VCaP (cell line): ENCODE measurements around the gene TSPAN32.
"Not testable (repeated sequence)": the region's sequence is repeated elsewhere in the genome, so short reads cannot be mapped to it uniquely, and the experiment has no call there.

Source experiments
- H3K27ac ChIP-seq: fragments of 450-650 bp; 2 replicates; pipeline ENCODE4 v1.5.1; 2017
- TF ChIP-seq, protein P1 (sequence below): fragments of 450-650 bp; conservative IDR thresholded peaks from 2 replicates; pipeline ENCODE4 v1.5.1; 2017; ENCODE audit warnings: mild to moderate bottlenecking, moderate library complexity

The TSPAN32 gene

DNA sequence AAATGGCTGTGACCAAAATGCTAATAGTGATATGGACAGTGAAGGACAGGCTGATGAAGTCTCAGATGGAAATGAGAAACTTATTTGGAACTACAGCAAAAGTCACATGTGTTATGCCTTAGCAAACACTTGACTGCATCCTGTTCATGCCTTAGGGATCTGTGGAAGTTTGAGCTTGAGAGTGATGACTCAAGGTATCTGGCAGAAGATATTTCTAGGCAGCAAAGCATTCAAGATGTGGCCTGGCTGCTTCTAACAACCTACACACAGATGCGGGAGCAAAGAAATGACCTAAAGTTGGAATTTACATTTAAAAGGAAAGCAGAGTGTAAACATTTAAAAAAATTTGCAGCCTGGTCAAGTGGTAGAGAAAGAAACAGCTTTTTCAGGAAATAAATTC is 47.2 kb downstream of the TSPAN32 start:
- H3K27ac ChIP-seq, result no peak overlapping the region
- TF ChIP-seq, protein P1, sequence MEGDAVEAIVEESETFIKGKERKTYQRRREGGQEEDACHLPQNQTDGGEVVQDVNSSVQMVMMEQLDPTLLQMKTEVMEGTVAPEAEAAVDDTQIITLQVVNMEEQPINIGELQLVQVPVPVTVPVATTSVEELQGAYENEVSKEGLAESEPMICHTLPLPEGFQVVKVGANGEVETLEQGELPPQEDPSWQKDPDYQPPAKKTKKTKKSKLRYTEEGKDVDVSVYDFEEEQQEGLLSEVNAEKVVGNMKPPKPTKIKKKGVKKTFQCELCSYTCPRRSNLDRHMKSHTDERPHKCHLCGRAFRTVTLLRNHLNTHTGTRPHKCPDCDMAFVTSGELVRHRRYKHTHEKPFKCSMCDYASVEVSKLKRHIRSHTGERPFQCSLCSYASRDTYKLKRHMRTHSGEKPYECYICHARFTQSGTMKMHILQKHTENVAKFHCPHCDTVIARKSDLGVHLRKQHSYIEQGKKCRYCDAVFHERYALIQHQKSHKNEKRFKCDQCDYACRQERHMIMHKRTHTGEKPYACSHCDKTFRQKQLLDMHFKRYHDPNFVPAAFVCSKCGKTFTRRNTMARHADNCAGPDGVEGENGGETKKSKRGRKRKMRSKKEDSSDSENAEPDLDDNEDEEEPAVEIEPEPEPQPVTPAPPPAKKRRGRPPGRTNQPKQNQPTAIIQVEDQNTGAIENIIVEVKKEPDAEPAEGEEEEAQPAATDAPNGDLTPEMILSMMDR, result no peak

GRCh38 chr11:2351701-2352100 is 49.9 kb downstream of the TSPAN32 start:
- TF ChIP-seq, protein P1, result no peak
- no peak overlapping the region for H3K27ac ChIP-seq

- H3K27ac ChIP-seq, result no peak overlapping the region
- TF ChIP-seq, protein P1, result no peak
Observed at GRCh38 chr11:2352420-2352819, 50.6 kb downstream of the TSPAN32 start.

- H3K27ac ChIP-seq, result no peak overlapping the region
- TF ChIP-seq, protein P1, result no peak
Observed at GRCh38 chr11:2355000-2355644, 53.3 kb downstream of the TSPAN32 start.

- TF ChIP-seq, protein P1, result no peak
- H3K27ac ChIP-seq, result no peak overlapping the region
Observed at GRCh38 chr11:2357246-2357645, 55.4 kb downstream of the TSPAN32 start.

DNA sequence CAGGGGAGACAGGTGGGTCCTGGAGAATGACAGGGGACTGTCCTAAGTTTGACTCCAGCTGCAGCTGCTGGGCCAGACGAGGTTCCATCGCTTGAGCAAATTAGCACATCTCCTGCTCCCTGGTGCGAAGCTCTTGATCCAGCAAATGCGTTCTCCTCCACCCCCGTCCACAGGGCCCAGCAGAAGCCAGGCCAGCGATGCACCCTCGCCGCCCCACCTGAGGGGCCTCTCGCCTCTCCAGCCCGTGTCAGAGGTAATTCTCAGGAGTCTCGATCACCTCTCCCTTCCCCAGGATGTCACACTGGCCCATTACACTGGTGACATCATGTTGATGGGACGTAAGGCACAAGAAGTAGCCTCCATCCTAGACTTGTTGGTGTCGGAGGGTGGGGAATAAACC is 55.8 kb downstream of the TSPAN32 start:
- not testable (repeated sequence) for H3K27ac ChIP-seq

DNA sequence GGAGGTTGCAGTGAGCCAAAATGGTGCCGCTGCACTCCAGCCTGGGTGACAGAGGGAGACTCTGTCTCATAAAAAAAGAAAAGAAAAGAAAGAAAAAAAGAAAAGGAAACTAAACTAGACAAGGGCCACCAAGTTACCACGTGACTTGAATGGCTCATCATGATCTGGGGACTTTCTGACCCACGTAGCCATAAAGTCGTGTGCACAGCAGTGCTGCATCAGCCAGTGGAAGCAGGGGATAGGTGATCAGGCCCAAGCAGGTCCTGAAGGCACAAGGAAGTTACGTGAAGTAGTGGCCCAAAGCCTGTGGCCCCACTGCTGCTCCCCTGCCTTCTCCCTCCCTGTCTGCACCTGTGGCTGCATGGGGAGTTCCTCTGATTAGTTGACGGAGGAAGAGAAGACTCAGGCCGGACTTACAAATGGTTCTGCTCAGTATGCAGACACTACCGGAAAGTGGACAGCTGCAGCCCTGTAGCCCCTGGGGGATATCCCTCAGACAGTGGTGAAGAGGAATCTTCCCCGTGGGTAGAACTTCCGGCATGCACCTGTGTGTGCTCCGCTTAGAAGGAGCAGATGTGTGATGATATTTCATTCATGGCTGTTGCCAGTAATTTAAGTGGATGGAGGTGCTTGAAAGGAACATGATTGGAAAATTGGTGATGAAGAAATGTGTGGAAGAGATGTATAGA is 57.1 kb downstream of the TSPAN32 start:
- H3K27ac ChIP-seq, result no peak overlapping the region
- TF ChIP-seq, protein P1, result no peak

DNA sequence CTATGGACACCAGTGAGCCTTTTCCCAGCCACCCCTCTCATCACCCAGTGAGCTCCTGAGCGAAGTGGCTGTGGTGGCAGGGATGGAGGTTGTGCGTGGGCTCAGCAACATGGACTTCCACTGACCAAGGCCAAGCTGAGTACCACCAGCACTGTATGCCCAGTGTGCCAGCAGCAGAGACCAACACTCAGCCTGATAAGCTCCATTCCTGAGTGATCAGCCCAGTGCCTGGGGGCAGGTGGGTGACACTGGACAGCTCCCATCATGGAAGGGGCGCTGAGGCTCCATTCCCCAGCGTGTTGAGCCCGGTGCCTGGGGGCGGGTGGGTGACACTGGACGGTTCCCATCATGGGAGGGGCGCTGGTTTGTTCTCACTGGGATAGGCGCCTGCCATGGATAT is 57.7 kb downstream of the TSPAN32 start:
- TF ChIP-seq, protein P1, result no peak
- no peak overlapping the region for H3K27ac ChIP-seq
